Measurements from ENCODE around the gene ZSCAN31. TPM values are rescaled to one million over a fixed set of nuclear protein-coding genes. Genes with fewer than 3 reads are reported as not detected.

ZSCAN31 gene
- total and polyA plus RNA-seq, 10 of the 15 experiments (the other 5 are each of a cell fraction or from before 2014, with no cell fraction given), result 1.6 to 5.2 (median 2.9) TPM

GRCh38 chr6:28355743-28356665 lies 20.1 kb upstream of the ZSCAN31 start (continued):
- TF ChIP-seq E2F8 (IDR thresholded peaks at IDR 0.05; ENCODE audit: low read depth, partially characterized antibody) (no peak), PRDM15 (CRISPR knock-in tag; IDR thresholded peaks at IDR 0.05) (no peak), LARP7 (IDR thresholded peaks at IDR 0.05) (no peak), NFYB (IDR thresholded peaks at IDR 0.05; ENCODE audit: insufficient read depth, low read depth, low read length) (no peak), NR2F1 (conservative IDR thresholded peaks at IDR 0.05) (no peak), MLLT1 (IDR thresholded peaks at IDR 0.05) (0 out of 2 replicates have a peak, but pooled peaks have one; percentile 38), PKNOX1 (IDR thresholded peaks at IDR 0.05) (no peak), E4F1 (IDR thresholded peaks at IDR 0.05; ENCODE audit: borderline replicate concordance, partially characterized antibody) (no peak), RELB (IDR thresholded peaks at IDR 0.05; ENCODE audit: low read depth) (peak; percentile 42; the same call in 1 of the 2 replicates), NKRF (conservative IDR thresholded peaks at IDR 0.05) (0 out of 2 replicates have a peak, but pooled peaks have one; percentile 44)

Measured in GM12878 (cell line).